ENCODE data around the gene ADAM33. TPM values are rescaled to one million over a fixed set of nuclear protein-coding genes. Genes with fewer than 3 reads are reported as not detected.

The ADAM33 gene
- polyA plus RNA-seq, 1 donor from 2014 or later: not detected

DNA sequence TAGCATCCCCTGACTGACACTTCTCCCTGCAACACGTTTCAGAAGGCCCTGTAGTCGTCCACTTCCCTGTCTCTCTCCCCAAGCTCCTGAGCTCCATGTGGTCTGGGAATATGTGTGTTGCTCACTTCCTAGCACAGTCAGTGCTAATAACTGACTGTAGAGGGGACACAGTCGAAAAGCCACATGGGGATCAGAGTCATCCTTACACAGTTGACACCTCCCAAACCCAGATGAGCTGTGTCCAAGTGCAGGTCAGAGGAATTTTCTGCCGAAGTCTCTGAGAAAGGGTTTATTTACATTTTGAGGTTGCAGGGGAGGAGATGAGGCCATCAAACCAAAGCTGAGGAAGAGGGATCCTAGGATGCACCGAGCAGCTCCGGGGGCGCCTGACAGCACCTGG, 3.5 kb upstream of the ADAM33 start:
- no peaks in the 10 kb centered on the region for H3K9me2 ChIP-seq (ENCODE audit: insufficient read depth, low read length)
- no peaks in the 10 kb centered on the region for H3F3A ChIP-seq (ENCODE audit: insufficient read depth, low read length, poor library complexity, severe bottlenecking)
- H3K4me2 ChIP-seq (ENCODE audit: low read length): no peak overlapping the region
- no peak overlapping the region for H2AFZ ChIP-seq (ENCODE audit: low read depth, low read length)
- no peaks in the 10 kb centered on the region for H3K9me3 ChIP-seq (ENCODE audit: low read length)
- no peak overlapping the region for H3K27ac ChIP-seq (ENCODE audit: low read length)
- no peak overlapping the region for H3K4me3 ChIP-seq (ENCODE audit: low read length)
- peaks cover 17% of the 10 kb centered on the region for H3K27me3 ChIP-seq (ENCODE audit: insufficient read depth, low read depth, low read length)
- TF ChIP-seq, protein P1, sequence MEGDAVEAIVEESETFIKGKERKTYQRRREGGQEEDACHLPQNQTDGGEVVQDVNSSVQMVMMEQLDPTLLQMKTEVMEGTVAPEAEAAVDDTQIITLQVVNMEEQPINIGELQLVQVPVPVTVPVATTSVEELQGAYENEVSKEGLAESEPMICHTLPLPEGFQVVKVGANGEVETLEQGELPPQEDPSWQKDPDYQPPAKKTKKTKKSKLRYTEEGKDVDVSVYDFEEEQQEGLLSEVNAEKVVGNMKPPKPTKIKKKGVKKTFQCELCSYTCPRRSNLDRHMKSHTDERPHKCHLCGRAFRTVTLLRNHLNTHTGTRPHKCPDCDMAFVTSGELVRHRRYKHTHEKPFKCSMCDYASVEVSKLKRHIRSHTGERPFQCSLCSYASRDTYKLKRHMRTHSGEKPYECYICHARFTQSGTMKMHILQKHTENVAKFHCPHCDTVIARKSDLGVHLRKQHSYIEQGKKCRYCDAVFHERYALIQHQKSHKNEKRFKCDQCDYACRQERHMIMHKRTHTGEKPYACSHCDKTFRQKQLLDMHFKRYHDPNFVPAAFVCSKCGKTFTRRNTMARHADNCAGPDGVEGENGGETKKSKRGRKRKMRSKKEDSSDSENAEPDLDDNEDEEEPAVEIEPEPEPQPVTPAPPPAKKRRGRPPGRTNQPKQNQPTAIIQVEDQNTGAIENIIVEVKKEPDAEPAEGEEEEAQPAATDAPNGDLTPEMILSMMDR (IDR thresholded peaks at IDR 0.05; ENCODE audit: poor library complexity, severe bottlenecking): no peak
- TF ChIP-seq EP300 (conservative IDR thresholded peaks at IDR 0.05; ENCODE audit: poor library complexity, severe bottlenecking) (no peak), SMC3 (conservative IDR thresholded peaks at IDR 0.05; ENCODE audit: poor library complexity) (no peak), EZH2 (IDR thresholded peaks at IDR 0.05; ENCODE audit: borderline replicate concordance, insufficient read depth, low read length, poor library complexity, severe bottlenecking) (no peak), POLR2AphosphoS5 (IDR thresholded peaks at IDR 0.05) (no peak), RAD21 (conservative IDR thresholded peaks at IDR 0.05) (no peak), MXI1 (conservative IDR thresholded peaks at IDR 0.05; ENCODE audit: poor library complexity, severe bottlenecking) (no peak), TAF1 (IDR thresholded peaks at IDR 0.05; ENCODE audit: low read depth) (no peak)
- TF ChIP-seq, protein P2, sequence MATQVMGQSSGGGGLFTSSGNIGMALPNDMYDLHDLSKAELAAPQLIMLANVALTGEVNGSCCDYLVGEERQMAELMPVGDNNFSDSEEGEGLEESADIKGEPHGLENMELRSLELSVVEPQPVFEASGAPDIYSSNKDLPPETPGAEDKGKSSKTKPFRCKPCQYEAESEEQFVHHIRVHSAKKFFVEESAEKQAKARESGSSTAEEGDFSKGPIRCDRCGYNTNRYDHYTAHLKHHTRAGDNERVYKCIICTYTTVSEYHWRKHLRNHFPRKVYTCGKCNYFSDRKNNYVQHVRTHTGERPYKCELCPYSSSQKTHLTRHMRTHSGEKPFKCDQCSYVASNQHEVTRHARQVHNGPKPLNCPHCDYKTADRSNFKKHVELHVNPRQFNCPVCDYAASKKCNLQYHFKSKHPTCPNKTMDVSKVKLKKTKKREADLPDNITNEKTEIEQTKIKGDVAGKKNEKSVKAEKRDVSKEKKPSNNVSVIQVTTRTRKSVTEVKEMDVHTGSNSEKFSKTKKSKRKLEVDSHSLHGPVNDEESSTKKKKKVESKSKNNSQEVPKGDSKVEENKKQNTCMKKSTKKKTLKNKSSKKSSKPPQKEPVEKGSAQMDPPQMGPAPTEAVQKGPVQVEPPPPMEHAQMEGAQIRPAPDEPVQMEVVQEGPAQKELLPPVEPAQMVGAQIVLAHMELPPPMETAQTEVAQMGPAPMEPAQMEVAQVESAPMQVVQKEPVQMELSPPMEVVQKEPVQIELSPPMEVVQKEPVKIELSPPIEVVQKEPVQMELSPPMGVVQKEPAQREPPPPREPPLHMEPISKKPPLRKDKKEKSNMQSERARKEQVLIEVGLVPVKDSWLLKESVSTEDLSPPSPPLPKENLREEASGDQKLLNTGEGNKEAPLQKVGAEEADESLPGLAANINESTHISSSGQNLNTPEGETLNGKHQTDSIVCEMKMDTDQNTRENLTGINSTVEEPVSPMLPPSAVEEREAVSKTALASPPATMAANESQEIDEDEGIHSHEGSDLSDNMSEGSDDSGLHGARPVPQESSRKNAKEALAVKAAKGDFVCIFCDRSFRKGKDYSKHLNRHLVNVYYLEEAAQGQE (IDR thresholded peaks at IDR 0.05; ENCODE audit: borderline replicate concordance): no peak
- no peak overlapping the region for H3K9ac ChIP-seq (ENCODE audit: low read length)
- H3K79me2 ChIP-seq (replicated peaks; ENCODE audit: insufficient read depth, low read length): no peaks in the 10 kb centered on the region
- no peaks in the 10 kb centered on the region for H3K36me3 ChIP-seq (ENCODE audit: insufficient read depth, low read length)
- H4K20me1 ChIP-seq (ENCODE audit: insufficient read depth): no peaks in the 10 kb centered on the region

DNA sequence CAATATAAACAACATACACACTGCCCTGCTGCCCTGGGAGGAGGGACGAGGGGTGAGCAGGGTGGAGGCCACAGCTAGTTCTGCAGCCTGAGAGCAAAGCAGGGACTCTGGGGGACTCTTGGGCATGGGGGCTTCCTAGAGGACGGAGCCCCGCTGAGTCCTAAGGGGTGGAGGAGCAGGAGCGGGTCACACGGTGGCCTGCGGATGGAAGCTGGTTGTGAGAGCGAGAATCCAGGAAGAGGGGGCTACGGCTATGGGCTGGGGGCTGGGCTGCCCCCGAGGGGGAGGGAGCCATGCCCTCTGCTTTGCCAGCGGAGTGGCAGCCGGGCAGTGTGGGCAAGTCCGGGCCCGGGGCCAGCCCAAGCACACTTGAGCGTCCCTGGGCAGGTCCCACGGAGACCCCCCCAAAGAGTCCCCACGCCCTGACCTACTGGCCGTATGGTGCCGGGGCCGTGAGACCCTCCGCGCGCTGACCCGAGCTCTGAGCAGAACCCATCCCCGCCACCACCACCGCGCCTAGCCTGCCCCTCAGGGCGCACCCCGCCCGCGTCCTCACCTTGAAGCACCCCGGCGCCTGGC, 369 bp downstream of the ADAM33 start:
- Histone ChIP-seq H3K9ac (ENCODE audit: low read length) (no peak overlapping the region), H4K20me1 (ENCODE audit: insufficient read depth) (no peaks in the 10 kb centered on the region), H3K27ac (ENCODE audit: low read length) (no peak overlapping the region), H3K4me2 (ENCODE audit: low read length) (no peak overlapping the region), H3K4me3 (ENCODE audit: low read length) (no peak overlapping the region), H2AFZ (ENCODE audit: low read depth, low read length) (no peak overlapping the region), H3K9me2 (ENCODE audit: insufficient read depth, low read length) (no peaks in the 10 kb centered on the region), H3K79me2 (replicated peaks; ENCODE audit: insufficient read depth, low read length) (no peaks in the 10 kb centered on the region), H3F3A (ENCODE audit: insufficient read depth, low read length, poor library complexity, severe bottlenecking) (no peaks in the 10 kb centered on the region), H3K9me3 (ENCODE audit: low read length) (no peaks in the 10 kb centered on the region), H3K27me3 (ENCODE audit: insufficient read depth, low read depth, low read length) (peaks cover 17% of the 10 kb centered on the region), H3K36me3 (ENCODE audit: insufficient read depth, low read length) (no peaks in the 10 kb centered on the region)
- TF ChIP-seq RAD21 (conservative IDR thresholded peaks at IDR 0.05) (no peak), POLR2AphosphoS5 (IDR thresholded peaks at IDR 0.05) (no peak)
- TF ChIP-seq, protein P2 (IDR thresholded peaks at IDR 0.05; ENCODE audit: borderline replicate concordance): no peak
